ENCODE results near the gene FHIT.

- TF ChIP-seq, protein P1, sequence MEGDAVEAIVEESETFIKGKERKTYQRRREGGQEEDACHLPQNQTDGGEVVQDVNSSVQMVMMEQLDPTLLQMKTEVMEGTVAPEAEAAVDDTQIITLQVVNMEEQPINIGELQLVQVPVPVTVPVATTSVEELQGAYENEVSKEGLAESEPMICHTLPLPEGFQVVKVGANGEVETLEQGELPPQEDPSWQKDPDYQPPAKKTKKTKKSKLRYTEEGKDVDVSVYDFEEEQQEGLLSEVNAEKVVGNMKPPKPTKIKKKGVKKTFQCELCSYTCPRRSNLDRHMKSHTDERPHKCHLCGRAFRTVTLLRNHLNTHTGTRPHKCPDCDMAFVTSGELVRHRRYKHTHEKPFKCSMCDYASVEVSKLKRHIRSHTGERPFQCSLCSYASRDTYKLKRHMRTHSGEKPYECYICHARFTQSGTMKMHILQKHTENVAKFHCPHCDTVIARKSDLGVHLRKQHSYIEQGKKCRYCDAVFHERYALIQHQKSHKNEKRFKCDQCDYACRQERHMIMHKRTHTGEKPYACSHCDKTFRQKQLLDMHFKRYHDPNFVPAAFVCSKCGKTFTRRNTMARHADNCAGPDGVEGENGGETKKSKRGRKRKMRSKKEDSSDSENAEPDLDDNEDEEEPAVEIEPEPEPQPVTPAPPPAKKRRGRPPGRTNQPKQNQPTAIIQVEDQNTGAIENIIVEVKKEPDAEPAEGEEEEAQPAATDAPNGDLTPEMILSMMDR (conservative IDR thresholded peaks at IDR 0.05; ENCODE audit: low read depth, low read length), result no peak
- TF ChIP-seq EZH2 (IDR thresholded peaks at IDR 0.05; ENCODE audit: low read length, unreplicated experiment), result no peak
Observed at GRCh38 chr3:60743631-60744164, 507.6 kb downstream of the FHIT start.

All from PC-3 (cell line).